ENCODE measurements around the gene RPS2. TPM values are rescaled to one million over a fixed set of nuclear protein-coding genes. Genes with fewer than 3 reads are reported as not detected.
"Not testable (repeated sequence)": the region's sequence is repeated elsewhere in the genome, so short reads cannot be mapped to it uniquely, and the experiment has no call there.

Gene RPS2
- total and polyA plus RNA-seq, 8 donors, result 1,316 to 3,219 (median 1,806) TPM

- intact Hi-C loops (cut with DNase I), result no loop called here
- peak overlapping the region; percentile 76 to 90 (median 86) for H3K27ac ChIP-seq
- H3K4me3 ChIP-seq, result peak overlapping the region; percentile 59 to 79 (median 70)
- H3K36me3 ChIP-seq, result peaks cover 0 to 22% (median 7%) of the 10 kb centered on the region in 3 donors
- TF ChIP-seq CTCF (IDR thresholded peaks at IDR 0.05), result no peak
- FAIRE-seq (no peak), ATAC-seq (peak; percentile 8 to 33 (median 22)), DNase-seq (peak in 5 of 6 donors; percentile 66 to 84 (median 72))
- WGBS, 2 donors, result 12% methylated on average over 17 of the region's 17 CpGs
- no peaks in the 10 kb centered on the region for H3K9me3 ChIP-seq
- H3K4me1 ChIP-seq, result peaks cover 0 to 25% (median 18%) of the 10 kb centered on the region in 3 donors
- H3K27me3 ChIP-seq, result no peaks in the 10 kb centered on the region
These were observed 22.4 kb downstream of the RPS2 start for GRCh38 chr16:1942047-1942809.

- no peaks in the 10 kb centered on the region for H3K9me3 ChIP-seq
- intact Hi-C loops (cut with DNase I), result no loop called here
- whole genome bisulfite sequencing, 2 donors, result 38 to 43% methylated on average over 30 of the region's 30 CpGs
- H3K36me3 ChIP-seq, result peaks cover 3 to 22% (median 7%) of the 10 kb centered on the region in 3 donors
- peak overlapping the region; percentile 59 to 79 (median 70) for H3K4me3 ChIP-seq
- H3K4me1 ChIP-seq, result peaks cover 0 to 25% (median 18%) of the 10 kb centered on the region in 3 donors
- peak overlapping the region; percentile 76 to 90 (median 86) for H3K27ac ChIP-seq
- TF ChIP-seq CTCF (IDR thresholded peaks at IDR 0.05), result peak in 3 of 4 donors; percentile 14 to 38 (median 22)
- peak; percentile 68 to 88 (median 78) for DNase-seq
- no peaks in the 10 kb centered on the region for H3K27me3 ChIP-seq
- no peak for FAIRE-seq
- ATAC-seq, result peak; percentile 30 to 41 (median 38)
These were observed 23.2 kb downstream of the RPS2 start for GRCh38 chr16:1941162-1942046.

GRCh38 chr16:1940273-1941161, 24.1 kb downstream of the RPS2 start:
- intact Hi-C loops (cut with DNase I), result no loop called here
- H3K27ac ChIP-seq, result peak overlapping the region; percentile 76 to 90 (median 86)
- no peak for TF ChIP-seq CTCF (IDR thresholded peaks at IDR 0.05)
- 39 to 41% methylated on average over 23 of the region's 23 CpGs for WGBS, 2 donors
- H3K9me3 ChIP-seq, result no peaks in the 10 kb centered on the region
- DNase-seq (peak; percentile 72 to 97 (median 94)), ATAC-seq (peak; percentile 60 to 67 (median 66)), FAIRE-seq (no peak)
- peak overlapping the region in 3 of 4 donors; percentile 60 to 79 (median 79) for H3K4me3 ChIP-seq
- H3K27me3 ChIP-seq, result no peaks in the 10 kb centered on the region
- peaks cover 3 to 22% (median 7%) of the 10 kb centered on the region in 3 donors for H3K36me3 ChIP-seq
- peaks cover 0 to 25% (median 18%) of the 10 kb centered on the region in 3 donors for H3K4me1 ChIP-seq

GRCh38 chr16:1939833-1940232, 24.8 kb downstream of the RPS2 start:
- Histone ChIP-seq H3K27ac (peak overlapping the region in 3 of 4 donors; percentile 76 to 90 (median 85)), H3K4me3 (peak overlapping the region in 1 of 4 donors; percentile 79)

More at GRCh38 chr16:1939833-1940232, 24.8 kb downstream of the RPS2 start:
- FAIRE-seq; ATAC-seq; intact Hi-C loops (cut with DNase I); H3K27me3 ChIP-seq; H3K9me3 ChIP-seq; DNase-seq: not testable (repeated sequence)
- peaks cover 0 to 25% (median 18%) of the 10 kb centered on the region in 3 donors for H3K4me1 ChIP-seq
- WGBS, 2 donors, result 42 to 47% methylated on average over 8 of the region's 8 CpGs
- H3K36me3 ChIP-seq, result peaks cover 3 to 22% (median 7%) of the 10 kb centered on the region in 3 donors
